Mucosa of stomach (tissue), 1 donor: ENCODE measurements around the gene CDKN1A.

ENCODE experiments used
- H3K27me3 ChIP-seq: one replicate; pipeline ENCODE4 v1.7.0; 2013; ENCODE audit warnings: mild to moderate bottlenecking, low read length; ENCODE audit not compliant: control insufficient read depth, insufficient read depth
- H3K36me3 ChIP-seq: one replicate; pipeline ENCODE4 v1.7.0; 2013; ENCODE audit warnings: low read length; ENCODE audit not compliant: control insufficient read depth, insufficient read depth
- H3K4me1 ChIP-seq: one replicate; pipeline ENCODE4 v1.7.0; 2013; ENCODE audit warnings: mild to moderate bottlenecking, low read length; ENCODE audit not compliant: control insufficient read depth, insufficient read depth
- H3K4me3 ChIP-seq: one replicate; pipeline ENCODE4 v1.7.0; 2013; ENCODE audit warnings: low read length
- H3K9ac ChIP-seq: one replicate; pipeline ENCODE4 v1.7.0; 2013; ENCODE audit warnings: mild to moderate bottlenecking, low read length, moderate library complexity
- H3K9me3 ChIP-seq: one replicate; pipeline ENCODE4 v1.7.0; 2013; ENCODE audit warnings: mild to moderate bottlenecking, low read length, moderate library complexity; ENCODE audit not compliant: control insufficient read depth
- donor health status: Pancreatic carcinoma.

CDKN1A gene

DNA sequence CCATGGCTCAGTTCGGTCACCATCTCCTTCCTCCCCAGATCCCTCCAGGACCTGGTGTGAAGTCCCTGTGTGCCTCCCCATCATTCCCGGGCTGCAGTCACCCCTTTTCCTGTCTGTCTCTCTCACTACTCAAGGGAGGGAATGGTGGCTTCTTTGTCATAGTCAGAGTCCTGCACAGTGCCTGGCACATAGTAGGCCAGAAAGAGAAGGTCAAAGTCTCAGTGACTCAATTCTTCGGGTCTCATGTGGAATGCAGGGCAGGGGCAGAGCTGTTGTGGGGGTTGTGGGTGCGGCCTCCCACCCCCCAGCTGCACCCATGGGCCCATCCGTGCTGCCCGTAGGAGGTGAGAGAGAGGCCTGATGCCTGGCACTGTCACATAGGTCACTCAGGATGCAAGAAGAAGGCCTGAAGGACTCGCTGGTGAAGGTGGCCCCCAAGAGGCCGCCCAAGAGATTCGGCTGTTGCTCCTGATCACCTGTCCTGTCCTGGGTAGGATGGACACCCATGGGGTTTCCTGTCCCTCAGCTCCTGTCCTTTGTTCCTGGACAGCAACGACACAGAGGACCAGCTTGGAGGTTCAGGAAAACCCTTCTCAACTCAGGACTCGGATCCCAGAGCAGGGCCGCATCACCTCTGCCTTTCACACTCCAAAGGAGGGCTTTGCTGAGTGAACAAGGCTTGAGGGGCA, 53.3 kb downstream of the CDKN1A start:
- Histone ChIP-seq H3K9me3 (no peaks in the 10 kb centered on the region), H3K36me3 (no peaks in the 10 kb centered on the region), H3K4me1 (peaks cover 27% of the 10 kb centered on the region), H3K4me3 (no peak overlapping the region), H3K9ac (no peak overlapping the region), H3K27me3 (no peaks in the 10 kb centered on the region)

- Histone ChIP-seq H3K9me3 (no peaks in the 10 kb centered on the region), H3K9ac (no peak overlapping the region), H3K4me1 (peaks cover 20% of the 10 kb centered on the region), H3K4me3 (no peak overlapping the region), H3K27me3 (no peaks in the 10 kb centered on the region), H3K36me3 (no peaks in the 10 kb centered on the region)
These were observed 54.8 kb downstream of the CDKN1A start for GRCh38 chr6:36733300-36733699.

DNA sequence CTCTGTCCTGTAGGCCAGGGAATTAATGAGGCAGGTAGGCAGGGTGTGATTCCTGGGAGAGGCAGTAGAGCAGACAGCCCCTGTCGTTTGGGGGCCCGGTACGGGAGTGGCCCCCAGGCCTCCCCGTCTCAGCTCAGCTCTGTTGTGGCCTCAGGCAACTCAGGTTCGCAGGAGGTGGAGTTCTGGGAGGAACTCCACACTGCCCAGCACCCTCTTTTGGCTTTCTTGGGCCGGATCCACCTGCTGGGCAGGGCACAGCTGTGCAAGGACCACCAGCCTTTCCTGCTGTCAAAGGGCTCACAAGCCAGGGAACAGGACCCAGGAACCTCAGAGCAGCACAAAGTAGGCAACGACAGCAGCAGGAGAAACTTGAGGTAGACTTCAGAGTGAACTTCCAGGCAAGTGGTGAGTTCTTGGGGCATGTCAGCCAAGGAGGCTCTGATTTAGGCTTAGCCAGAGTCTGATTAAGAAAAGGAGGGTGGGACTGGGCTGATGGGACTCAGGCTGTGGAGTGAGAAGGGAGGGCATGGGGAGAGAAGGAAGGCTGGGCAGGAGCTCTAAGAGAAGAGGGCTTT, 56.1 kb downstream of the CDKN1A start:
- H3K4me3 ChIP-seq: no peak overlapping the region
- H3K4me1 ChIP-seq: peaks cover 20% of the 10 kb centered on the region
- no peaks in the 10 kb centered on the region for H3K27me3 ChIP-seq
- peak overlapping the region; percentile 47 for H3K9ac ChIP-seq
- no peaks in the 10 kb centered on the region for H3K9me3 ChIP-seq
- H3K36me3 ChIP-seq: no peaks in the 10 kb centered on the region

GRCh38 chr6:36735110-36736071, 56.9 kb downstream of the CDKN1A start:
- H3K27me3 ChIP-seq: no peaks in the 10 kb centered on the region
- peak overlapping the region; percentile 47 for H3K9ac ChIP-seq
- H3K36me3 ChIP-seq: no peaks in the 10 kb centered on the region
- no peak overlapping the region for H3K4me3 ChIP-seq
- H3K4me1 ChIP-seq: peaks cover 20% of the 10 kb centered on the region
- no peaks in the 10 kb centered on the region for H3K9me3 ChIP-seq
